Hepatocyte (in vitro differentiated cells): ENCODE results near the gene KRT16.

ENCODE experiments used
- CTCF ChIP-seq: fragments of 200-600 bp; sonication (generic); IDR thresholded peaks from 2 replicates; pipeline ENCODE4 v1.5.1; 2016; ENCODE audit warnings: antibody characterized with exemption, mild to moderate bottlenecking; ENCODE audit not compliant: poor library complexity
- EZH2 ChIP-seq: fragments of 200-600 bp; sonication (generic); IDR thresholded peaks from 2 replicates; pipeline ENCODE4 v1.6.1; 2016; ENCODE audit warnings: antibody characterized with exemption, mild to moderate bottlenecking, borderline replicate concordance

GRCh38 chr17:41653421-41653820 is 40.9 kb upstream of the KRT16 start:
- TF ChIP-seq CTCF (no peak), EZH2 (no peak)
